AG09319 (cell line): ENCODE data around the gene FYN.

Experiments
- DNase-seq: peaks from one replicate; pipeline ENCODE4 v3.0.0-alpha.2; 2010; ENCODE audit warnings: low read depth; ENCODE audit errors: extremely low read depth
- CTCF ChIP-seq: IDR thresholded peaks from 2 replicates; pipeline ENCODE4 v1.5.1; 2011; ENCODE audit warnings: low read depth, mild to moderate bottlenecking, inconsistent platforms, low read length, moderate library complexity

FYN gene

GRCh38 chr6:111730864-111731263, 142.4 kb downstream of the FYN start:
- no peak for TF ChIP-seq CTCF
- no peak for DNase-seq

- TF ChIP-seq CTCF = peak; percentile 13; the same call in 1 of the 2 replicates
- DNase-seq = no peak
Measured at GRCh38 chr6:111727802-111728201, 145.4 kb downstream of the FYN start.

GRCh38 chr6:111727041-111727440, 146.2 kb downstream of the FYN start:
- TF ChIP-seq CTCF = no peak
- no peak for DNase-seq

- TF ChIP-seq CTCF = no peak
- DNase-seq = no peak
Measured at GRCh38 chr6:111725446-111726112, 147.7 kb downstream of the FYN start.

- no peak for DNase-seq
- no peak for TF ChIP-seq CTCF
Measured at GRCh38 chr6:111724505-111724904, 148.7 kb downstream of the FYN start.

GRCh38 chr6:111724039-111724438, 149.2 kb downstream of the FYN start:
- no peak for TF ChIP-seq CTCF
- DNase-seq = no peak

- TF ChIP-seq CTCF = no peak
- DNase-seq = no peak
Measured at GRCh38 chr6:111723412-111723970, 149.8 kb downstream of the FYN start.
